CD4-positive, alpha-beta memory T cell (primary cell): ENCODE results near the gene CCNY. TPM values are rescaled to one million over a fixed set of nuclear protein-coding genes. Genes with fewer than 3 reads are reported as not detected.

Source experiments
- CTCF ChIA-PET: fragments of 350-600 bp; sonication (Branson Sonifier 250); formaldehyde crosslinking; loops from one replicate; lab custom pipeline; 2021; ENCODE audit warnings: inconsistent platforms; ENCODE audit not compliant: partially characterized antibody; lab: Charles Lee
- POLR2A ChIA-PET: fragments of 350-600 bp; sonication (Branson Sonifier 250); formaldehyde crosslinking; loops from one replicate; lab custom pipeline; 2021; ENCODE audit not compliant: partially characterized antibody; lab: Charles Lee
- DNase-seq, 5 donors: peaks; one replicate each; pipeline versions ENCODE4 v3.0.0 to v3.0.0-alpha.2; 2020 to 2022; ENCODE audit warnings: mixed read lengths in 1 of 5
- H3K27ac ChIP-seq: one replicate; pipeline ENCODE4 v1.7.0; 2013; ENCODE audit warnings: low read depth, low read length
- H3K27me3 ChIP-seq: 2 replicates; pipeline ENCODE4 v1.7.0; 2013; ENCODE audit warnings: mild to moderate bottlenecking, low read length, moderate library complexity; ENCODE audit not compliant: insufficient read depth
- H3K36me3 ChIP-seq: 2 replicates; pipeline ENCODE4 v1.7.0; 2013; ENCODE audit warnings: mild to moderate bottlenecking, low read length, moderate library complexity; ENCODE audit not compliant: insufficient read depth
- H3K4me1 ChIP-seq: 2 replicates; pipeline ENCODE4 v1.7.0; 2013; ENCODE audit warnings: mild to moderate bottlenecking, low read length, moderate library complexity; ENCODE audit not compliant: insufficient read depth
- H3K4me3 ChIP-seq, 2 donors: one replicate each; pipeline ENCODE4 v1.7.0; 2013; ENCODE audit warnings: low read length in 2 of 2, mild to moderate bottlenecking in 1 of 2
- H3K9me3 ChIP-seq, 2 donors: one replicate each; pipeline ENCODE4 v1.7.0; 2013; ENCODE audit warnings: low read length in 2 of 2, control low read depth in 1 of 2; ENCODE audit not compliant: control insufficient read depth in 1 of 2
- H3K27ac Mint-ChIP-seq, 7 donors: one replicate each; pipeline ENCODE4 v1.8.0; 2020 to 2021; ENCODE audit warnings: mixed read lengths in 7 of 7, mild to moderate bottlenecking in 6 of 7, inconsistent platforms in 3 of 7, moderate library complexity in 3 of 7
- H3K27me3 Mint-ChIP-seq, 2 donors: one replicate each; pipeline ENCODE4 v1.8.0; 2020 to 2021; ENCODE audit warnings: mixed read lengths in 2 of 2
- H3K36me3 Mint-ChIP-seq, 2 donors: one replicate each; pipeline ENCODE4 v1.8.0; 2020 to 2021; ENCODE audit warnings: mixed read lengths in 2 of 2, inconsistent platforms in 1 of 2, mild to moderate bottlenecking in 1 of 2
- H3K4me1 Mint-ChIP-seq, 4 donors: one replicate each; pipeline ENCODE4 v1.8.0; 2020 to 2021; ENCODE audit warnings: mixed read lengths in 4 of 4, mild to moderate bottlenecking in 1 of 4
- H3K4me3 Mint-ChIP-seq, 8 donors: one replicate each; pipeline ENCODE4 v1.8.0; 2020 to 2021; ENCODE audit warnings: mixed read lengths in 8 of 8, mild to moderate bottlenecking in 7 of 8, moderate library complexity in 6 of 8, inconsistent platforms in 3 of 8
- H3K9me3 Mint-ChIP-seq, 8 donors: one replicate each; pipeline ENCODE4 v1.8.0; 2020 to 2021; ENCODE audit warnings: mixed read lengths in 8 of 8, mild to moderate bottlenecking in 5 of 8, inconsistent platforms in 3 of 8, moderate library complexity in 1 of 8
- intact Hi-C: fragments of 100-400 bp; cut with micrococcal nuclease; formaldehyde crosslinking; loops from one replicate; pipeline ENCODE4 v1.15.1; 2023
- polyA plus RNA-seq, 2 donors: library from polyadenylated mRNA; unstranded; fragments of 300-500 nt; fragmentation: Illumina TruSeq; gene quantifications; one replicate each; pipeline ENCODE4 v1.2.3, GENCODE V29; 2021
- total RNA-seq, 2 experiments: library from RNA; stranded (reverse); gene quantifications; one replicate each; pipeline ENCODE4 v1.2.3, GENCODE V29; 2021

Gene CCNY
- total and polyA plus RNA-seq, 4 experiments from 2014 or later, result 5.6 to 66.7 (median 41.5) TPM

DNA sequence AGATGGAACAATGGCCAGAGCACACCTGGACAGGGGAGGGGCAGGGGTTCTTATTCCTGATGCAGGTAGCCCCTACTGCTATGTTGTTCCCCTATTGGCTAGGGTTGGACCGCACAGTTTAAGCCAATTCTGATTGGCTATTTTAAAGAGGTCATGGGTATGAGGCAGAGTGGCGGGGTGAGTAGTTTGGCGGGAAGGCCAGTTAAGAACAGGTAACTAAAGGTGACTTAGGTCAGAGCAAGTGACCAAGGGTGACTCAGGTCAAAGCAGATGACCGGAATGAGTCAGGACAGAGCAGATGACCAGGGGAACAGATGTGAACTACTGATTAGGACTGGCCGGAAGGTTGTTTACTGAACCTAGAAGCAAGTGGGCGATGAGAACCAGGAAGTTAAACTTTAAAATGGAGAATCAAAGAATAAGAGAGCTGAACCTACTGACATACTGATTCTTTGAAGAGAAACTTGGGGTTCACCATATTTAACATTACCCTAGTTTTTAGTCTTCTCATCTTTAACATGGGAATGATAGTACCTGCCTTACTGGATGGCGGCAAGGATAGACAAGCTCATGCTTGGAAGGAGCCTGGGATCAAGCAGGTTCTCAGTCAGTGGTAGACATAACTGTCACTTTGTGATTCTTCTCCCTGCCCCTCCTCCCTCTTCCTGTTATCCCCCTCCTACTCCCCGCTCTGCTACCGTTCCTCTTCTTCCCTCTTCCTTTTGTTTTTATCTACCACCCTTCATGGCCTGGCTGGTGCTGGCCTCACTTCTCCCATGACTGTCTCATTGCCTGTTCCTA, 55.0 kb downstream of the CCNY start:
- CTCF ChIA-PET, result no interaction called here
- H3K36me3 Mint-ChIP-seq, result peaks cover 14 to 32% of the 10 kb centered on the region in 2 donors

DNA sequence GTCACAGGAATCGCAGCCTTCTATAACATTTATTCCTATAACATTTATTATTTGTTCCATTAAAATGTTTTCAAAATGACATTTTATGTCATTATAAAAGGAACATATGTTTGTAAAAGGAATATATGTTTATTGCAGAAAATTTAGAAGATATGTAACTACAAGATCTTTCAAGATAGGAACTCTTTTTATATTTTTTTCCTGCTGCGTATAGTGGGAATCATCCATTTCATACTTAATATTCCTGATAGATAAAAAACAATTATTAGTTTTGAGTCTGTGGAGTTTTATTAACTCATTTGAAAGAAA, 55.6 kb downstream of the CCNY start:
- H3K4me3 ChIP-seq, result no peak overlapping the region
- Mint-ChIP-seq H3K4me3 (peak overlapping the region in 2 of 8 donors; percentile 31 to 74), H3K9me3 (peaks cover 2 to 46% (median 27%) of the 10 kb centered on the region in 8 donors), H3K4me1 (peaks cover 42 to 73% (median 60%) of the 10 kb centered on the region in 4 donors), H3K36me3 (peaks cover 14 to 32% of the 10 kb centered on the region in 2 donors), H3K27ac (peak overlapping the region in 1 of 7 donors; percentile 58), H3K27me3 (no peaks in the 10 kb centered on the region)
- POLR2A ChIA-PET, result no interaction called here
- H3K4me1 ChIP-seq, result peaks cover 31% of the 10 kb centered on the region
- intact Hi-C loops, result no loop called here
- DNase-seq, result no peak
- no peaks in the 10 kb centered on the region for H3K36me3 ChIP-seq
- CTCF ChIA-PET, result no interaction called here
- no peak overlapping the region for H3K27ac ChIP-seq
- H3K27me3 ChIP-seq, result no peaks in the 10 kb centered on the region
- H3K9me3 ChIP-seq, result peaks cover 4 to 5% of the 10 kb centered on the region in 2 donors

More for the DNA sequence above, 55.0 kb downstream of the CCNY start:
- intact Hi-C loops, result no loop called here
- H3K27ac Mint-ChIP-seq, result peak overlapping the region in 1 of 7 donors; percentile 58
- peak overlapping the region in 4 of 8 donors; percentile 3 to 74 (median 48) for H3K4me3 Mint-ChIP-seq
- no peaks in the 10 kb centered on the region for H3K36me3 ChIP-seq
- peaks cover 2 to 46% (median 27%) of the 10 kb centered on the region in 8 donors for H3K9me3 Mint-ChIP-seq
- H3K9me3 ChIP-seq, result peaks cover 4 to 5% of the 10 kb centered on the region in 2 donors
- no peak overlapping the region for H3K27ac ChIP-seq
- POLR2A ChIA-PET, result no interaction called here
- H3K27me3 ChIP-seq, result no peaks in the 10 kb centered on the region
- peaks cover 40 to 72% (median 56%) of the 10 kb centered on the region in 4 donors for H3K4me1 Mint-ChIP-seq
- no peak for DNase-seq
- H3K27me3 Mint-ChIP-seq, result no peaks in the 10 kb centered on the region
- no peak overlapping the region for H3K4me3 ChIP-seq
- peaks cover 26% of the 10 kb centered on the region for H3K4me1 ChIP-seq

DNA sequence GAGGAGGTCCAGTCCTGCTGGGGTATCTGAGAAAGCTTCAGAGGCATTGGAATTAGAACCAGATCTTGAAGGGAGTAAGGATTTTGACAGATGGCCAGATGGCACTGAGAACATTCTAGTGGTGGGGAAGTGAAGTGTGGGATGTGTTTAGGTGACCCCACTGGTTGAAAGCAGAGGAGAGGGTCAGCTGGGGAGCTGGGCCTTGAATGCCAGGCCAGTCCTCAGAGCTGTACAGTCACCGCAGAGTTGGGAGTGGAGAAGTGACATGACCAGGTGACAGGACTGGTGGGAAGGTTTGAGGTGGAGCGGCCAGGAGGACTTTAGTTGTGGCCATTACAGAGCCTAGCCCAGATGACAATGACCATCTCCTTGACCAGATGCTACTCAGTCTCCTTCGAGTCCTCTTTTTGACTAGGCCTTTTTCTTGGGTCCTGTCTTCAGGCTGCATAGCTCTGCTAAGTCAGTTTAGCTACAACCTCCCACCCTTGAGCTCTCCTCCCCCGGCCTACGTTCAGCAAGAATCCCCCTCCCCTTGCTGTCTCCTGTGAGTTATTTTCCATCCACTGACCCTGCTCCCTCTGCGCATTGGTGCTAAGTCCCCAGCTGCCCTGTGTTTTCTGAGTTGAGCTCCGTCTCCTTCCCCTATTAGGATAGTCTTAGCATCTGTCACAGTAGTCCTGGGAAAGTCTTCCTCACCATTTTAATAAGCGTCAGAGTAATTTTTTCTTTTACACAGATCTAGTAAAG, 56.3 kb downstream of the CCNY start:
- Mint-ChIP-seq H3K4me1 (peaks cover 42 to 71% (median 60%) of the 10 kb centered on the region in 4 donors), H3K9me3 (peaks cover 0 to 41% (median 27%) of the 10 kb centered on the region in 8 donors), H3K36me3 (peaks cover 12 to 27% of the 10 kb centered on the region in 2 donors), H3K4me3 (peak overlapping the region in 4 of 8 donors; percentile 2 to 65 (median 20)), H3K27me3 (no peaks in the 10 kb centered on the region), H3K27ac (peak overlapping the region in 2 of 7 donors; percentile 5 to 28)
- POLR2A ChIA-PET, result no interaction called here
- Histone ChIP-seq H3K36me3 (no peaks in the 10 kb centered on the region), H3K4me1 (peaks cover 31% of the 10 kb centered on the region), H3K9me3 (peaks cover 4 to 5% of the 10 kb centered on the region in 2 donors), H3K4me3 (no peak overlapping the region), H3K27me3 (no peaks in the 10 kb centered on the region), H3K27ac (no peak overlapping the region)
- no peak for DNase-seq
- intact Hi-C loops, result no loop called here
- CTCF ChIA-PET, result no interaction called here

DNA sequence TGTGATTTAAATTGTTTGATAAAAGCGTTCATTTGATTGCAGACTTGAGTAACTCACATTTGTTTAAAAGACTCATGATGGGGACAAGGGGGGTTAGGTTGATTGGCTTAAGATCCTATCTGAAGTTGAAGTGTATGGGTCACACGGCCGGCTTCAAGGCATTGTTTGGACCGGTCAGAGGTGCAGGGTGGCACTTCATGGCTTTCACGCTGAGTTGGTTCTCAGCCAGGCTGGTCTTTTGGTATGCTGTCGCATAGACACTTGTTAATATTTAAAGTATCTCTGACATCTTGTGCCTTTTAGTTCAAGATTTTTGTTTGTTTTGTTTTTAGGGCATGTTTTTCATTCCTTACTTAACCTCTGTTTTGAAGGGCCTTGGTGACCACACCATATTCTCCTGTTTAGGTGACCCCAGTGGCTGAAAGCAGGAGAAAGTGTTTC, 58.1 kb downstream of the CCNY start:
- peaks cover 4 to 5% of the 10 kb centered on the region in 2 donors for H3K9me3 ChIP-seq
- no peak overlapping the region for H3K4me3 ChIP-seq
- peak overlapping the region in 2 of 7 donors; percentile 60 to 64 for H3K27ac Mint-ChIP-seq
- no peaks in the 10 kb centered on the region for H3K36me3 ChIP-seq
- H3K27ac ChIP-seq, result no peak overlapping the region
- ChIA-PET CTCF (no interaction called here), POLR2A (no interaction called here)
- H3K4me1 ChIP-seq, result peaks cover 46% of the 10 kb centered on the region
- H3K27me3 Mint-ChIP-seq, result no peaks in the 10 kb centered on the region
- no peaks in the 10 kb centered on the region for H3K27me3 ChIP-seq
- intact Hi-C loops, result no loop called here
- no peak for DNase-seq
- H3K4me1 Mint-ChIP-seq, result peaks cover 51 to 80% (median 67%) of the 10 kb centered on the region in 4 donors
- H3K9me3 Mint-ChIP-seq, result peaks cover 0 to 27% (median 22%) of the 10 kb centered on the region in 8 donors
- H3K36me3 Mint-ChIP-seq, result peaks cover 12 to 20% of the 10 kb centered on the region in 2 donors
- peak overlapping the region in 1 of 8 donors; percentile 1 for H3K4me3 Mint-ChIP-seq

DNA sequence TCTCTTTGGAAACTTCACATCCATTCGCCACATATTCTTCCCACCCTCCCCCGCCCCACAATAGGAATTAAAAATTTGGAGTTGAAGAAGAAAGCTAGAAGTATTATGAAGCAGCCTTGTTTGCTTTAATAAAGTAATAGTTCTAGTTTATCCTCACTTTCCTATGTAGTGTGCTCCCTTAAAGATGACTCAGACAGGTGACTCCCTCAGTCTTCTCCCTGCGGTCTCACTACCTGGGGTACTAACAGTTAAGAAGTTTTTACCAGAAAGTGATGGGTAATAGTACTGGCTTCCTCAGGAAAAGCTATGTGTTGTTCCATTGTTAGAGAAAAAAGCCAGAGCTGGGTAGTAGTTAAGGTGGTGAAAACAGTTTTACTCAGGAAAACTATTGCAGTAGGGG, 58.6 kb downstream of the CCNY start:
- H3K9me3 Mint-ChIP-seq, result peaks cover 0 to 22% (median 17%) of the 10 kb centered on the region in 8 donors
- Histone ChIP-seq H3K27me3 (no peaks in the 10 kb centered on the region), H3K4me3 (no peak overlapping the region), H3K9me3 (peaks cover 4 to 5% of the 10 kb centered on the region in 2 donors), H3K36me3 (no peaks in the 10 kb centered on the region), H3K27ac (no peak overlapping the region), H3K4me1 (peaks cover 49% of the 10 kb centered on the region)
- no peak overlapping the region for H3K4me3 Mint-ChIP-seq
- H3K27ac Mint-ChIP-seq, result peak overlapping the region in 1 of 7 donors; percentile 42
- CTCF ChIA-PET, result no interaction called here
- peaks cover 56 to 85% (median 72%) of the 10 kb centered on the region in 4 donors for H3K4me1 Mint-ChIP-seq
- POLR2A ChIA-PET, result no interaction called here
- intact Hi-C loops, result no loop called here
- no peaks in the 10 kb centered on the region for H3K27me3 Mint-ChIP-seq
- H3K36me3 Mint-ChIP-seq, result peaks cover 9 to 15% of the 10 kb centered on the region in 2 donors
- DNase-seq, result no peak

DNA sequence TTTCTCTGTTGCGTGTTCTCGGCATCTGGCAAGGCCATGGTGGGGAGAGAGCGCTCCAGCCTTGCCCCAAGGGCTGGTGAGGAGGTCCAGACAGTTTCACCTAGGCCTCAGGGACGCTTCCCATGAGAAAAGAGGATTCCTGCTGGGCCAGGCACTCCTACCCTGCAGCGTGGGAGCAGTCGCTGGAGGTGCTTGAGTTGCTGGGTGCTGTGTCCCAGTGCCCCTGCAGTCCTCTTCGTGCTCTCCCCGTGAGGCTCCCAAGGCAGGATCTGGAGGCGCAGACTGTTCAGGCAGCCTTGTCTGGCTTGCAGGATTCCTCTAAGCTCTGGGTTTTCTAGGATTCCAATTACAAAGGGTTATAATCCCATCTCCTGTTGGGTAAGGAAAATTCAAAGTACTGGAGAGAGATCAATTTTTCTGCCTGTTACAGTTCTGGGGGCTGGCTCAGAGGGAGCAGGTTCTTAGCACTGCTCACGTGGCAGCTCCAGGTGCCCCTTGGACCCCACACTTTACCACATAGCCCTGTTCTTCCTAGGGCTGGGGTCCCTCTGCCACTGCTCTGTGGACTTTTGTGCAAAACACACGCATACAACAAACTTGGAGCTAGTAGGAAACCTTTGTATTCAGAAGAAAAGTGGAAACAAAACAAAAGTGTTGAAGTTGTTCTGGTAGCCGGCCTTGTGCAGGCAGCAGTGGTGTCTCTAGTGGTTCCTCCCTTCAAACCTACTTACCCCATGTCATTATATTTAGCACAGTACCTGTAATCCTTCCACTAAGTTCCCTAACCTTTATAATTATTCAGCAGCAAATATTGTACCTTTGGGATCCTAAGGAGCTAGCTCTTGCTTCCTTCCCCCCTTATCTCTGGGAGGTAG, 60.5 kb downstream of the CCNY start:
- peaks cover 49% of the 10 kb centered on the region for H3K4me1 ChIP-seq
- H3K27me3 ChIP-seq, result no peaks in the 10 kb centered on the region
- H3K9me3 Mint-ChIP-seq, result peaks cover 0 to 4% (median under 1%) of the 10 kb centered on the region in 8 donors
- H3K27me3 Mint-ChIP-seq, result no peaks in the 10 kb centered on the region
- intact Hi-C loops, result no loop called here
- H3K27ac ChIP-seq, result no peak overlapping the region
- H3K36me3 ChIP-seq, result no peaks in the 10 kb centered on the region
- peaks cover under 1 to 7% of the 10 kb centered on the region in 2 donors for H3K36me3 Mint-ChIP-seq
- peaks cover 50 to 74% (median 63%) of the 10 kb centered on the region in 4 donors for H3K4me1 Mint-ChIP-seq
- ChIA-PET CTCF (no interaction called here), POLR2A (no interaction called here)
- no peak overlapping the region for H3K4me3 ChIP-seq
- no peak for DNase-seq
- H3K27ac Mint-ChIP-seq, result peak overlapping the region in 3 of 7 donors; percentile 74 to 83 (median 76)
- no peaks in the 10 kb centered on the region for H3K9me3 ChIP-seq
- peak overlapping the region in 1 of 8 donors; percentile 58 for H3K4me3 Mint-ChIP-seq
